ENCODE measurements around the gene AGR3.

Gene AGR3

DNA sequence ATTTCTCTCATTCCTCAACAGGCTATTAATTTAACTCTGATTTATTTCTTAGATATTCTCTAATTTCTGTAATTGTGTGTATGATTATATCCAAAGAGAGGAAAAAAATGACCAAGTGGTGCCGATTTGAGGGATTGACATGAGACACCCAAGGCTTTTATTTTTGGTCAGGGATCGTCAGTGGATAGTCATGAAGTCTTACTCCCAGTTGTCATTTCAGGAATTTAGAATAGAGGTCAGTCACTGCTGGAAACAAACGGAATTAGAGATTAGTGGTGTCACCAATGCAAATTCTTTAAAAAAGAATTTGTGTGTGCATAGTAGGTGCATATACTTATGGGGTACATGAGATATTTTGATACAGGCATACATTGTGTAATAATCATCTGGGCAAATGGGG lies 26.8 kb upstream of the AGR3 start:
- H3K4me3 ChIP-seq (ENCODE audit: low read depth, low read length) = no peak overlapping the region
- DNase-seq (ENCODE audit: low read depth) = no peak
- TF ChIP-seq, protein P1, sequence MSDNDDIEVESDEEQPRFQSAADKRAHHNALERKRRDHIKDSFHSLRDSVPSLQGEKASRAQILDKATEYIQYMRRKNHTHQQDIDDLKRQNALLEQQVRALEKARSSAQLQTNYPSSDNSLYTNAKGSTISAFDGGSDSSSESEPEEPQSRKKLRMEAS (IDR thresholded peaks at IDR 0.05; ENCODE audit: low read depth, low read length) = no peak
- TF ChIP-seq POLR2A (IDR thresholded peaks at IDR 0.05; ENCODE audit: extremely low read depth, insufficient read length) (no peak), MYC (IDR thresholded peaks at IDR 0.05; ENCODE audit: low read depth, low read length) (no peak), CTCF (IDR thresholded peaks at IDR 0.05; ENCODE audit: low read depth, low read length) (no peak)

- TF ChIP-seq CTCF (IDR thresholded peaks at IDR 0.05; ENCODE audit: low read depth, low read length) = no peak
- TF ChIP-seq POLR2A (IDR thresholded peaks at IDR 0.05; ENCODE audit: extremely low read depth, insufficient read length) = no peak
- TF ChIP-seq MYC (IDR thresholded peaks at IDR 0.05; ENCODE audit: low read depth, low read length) = no peak
- TF ChIP-seq, protein P1 (IDR thresholded peaks at IDR 0.05; ENCODE audit: low read depth, low read length) = no peak
- no peak overlapping the region for H3K4me3 ChIP-seq (ENCODE audit: low read depth, low read length)
- DNase-seq (ENCODE audit: low read depth) = no peak
These were observed 23.7 kb upstream of the AGR3 start for GRCh38 chr7:16905300-16906044.

DNA sequence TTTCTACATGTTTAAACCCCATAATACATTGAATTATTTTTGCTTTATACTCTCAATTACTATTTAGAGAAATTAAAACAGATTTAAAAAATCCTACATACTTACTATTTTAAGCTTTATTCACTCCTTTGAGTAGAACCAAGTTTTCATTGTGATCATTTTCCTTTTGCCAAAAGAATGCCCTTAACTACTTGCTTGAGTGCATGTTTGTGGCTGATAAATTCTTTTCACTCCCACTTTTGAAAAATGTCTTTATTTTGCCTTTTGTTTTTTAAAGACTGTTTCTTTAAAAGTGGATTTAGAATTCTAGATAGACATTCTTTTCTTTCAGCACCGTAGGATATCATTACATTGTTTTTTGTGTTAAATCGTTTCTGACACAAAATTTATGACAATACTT lies 22.3 kb upstream of the AGR3 start:
- no peak for DNase-seq (ENCODE audit: low read depth)
- TF ChIP-seq, protein P1 (IDR thresholded peaks at IDR 0.05; ENCODE audit: low read depth, low read length) = no peak
- TF ChIP-seq MYC (IDR thresholded peaks at IDR 0.05; ENCODE audit: low read depth, low read length) (no peak), POLR2A (IDR thresholded peaks at IDR 0.05; ENCODE audit: extremely low read depth, insufficient read length) (no peak), CTCF (IDR thresholded peaks at IDR 0.05; ENCODE audit: low read depth, low read length) (no peak)
- no peak overlapping the region for H3K4me3 ChIP-seq (ENCODE audit: low read depth, low read length)

- peak; percentile 57 for DNase-seq (ENCODE audit: low read depth)
- H3K4me3 ChIP-seq (ENCODE audit: low read depth, low read length) = no peak overlapping the region
- no peak for TF ChIP-seq CTCF (IDR thresholded peaks at IDR 0.05; ENCODE audit: low read depth, low read length)
- TF ChIP-seq MYC (IDR thresholded peaks at IDR 0.05; ENCODE audit: low read depth, low read length) = no peak
- no peak for TF ChIP-seq POLR2A (IDR thresholded peaks at IDR 0.05; ENCODE audit: extremely low read depth, insufficient read length)
- TF ChIP-seq, protein P1 (IDR thresholded peaks at IDR 0.05; ENCODE audit: low read depth, low read length) = no peak
These were observed 18.5 kb upstream of the AGR3 start for GRCh38 chr7:16900209-16900768.

GRCh38 chr7:16891874-16892643 lies 10.3 kb upstream of the AGR3 start:
- TF ChIP-seq MYC (IDR thresholded peaks at IDR 0.05; ENCODE audit: low read depth, low read length) = no peak
- no peak overlapping the region for H3K4me3 ChIP-seq (ENCODE audit: low read depth, low read length)
- no peak for DNase-seq (ENCODE audit: low read depth)

DNA sequence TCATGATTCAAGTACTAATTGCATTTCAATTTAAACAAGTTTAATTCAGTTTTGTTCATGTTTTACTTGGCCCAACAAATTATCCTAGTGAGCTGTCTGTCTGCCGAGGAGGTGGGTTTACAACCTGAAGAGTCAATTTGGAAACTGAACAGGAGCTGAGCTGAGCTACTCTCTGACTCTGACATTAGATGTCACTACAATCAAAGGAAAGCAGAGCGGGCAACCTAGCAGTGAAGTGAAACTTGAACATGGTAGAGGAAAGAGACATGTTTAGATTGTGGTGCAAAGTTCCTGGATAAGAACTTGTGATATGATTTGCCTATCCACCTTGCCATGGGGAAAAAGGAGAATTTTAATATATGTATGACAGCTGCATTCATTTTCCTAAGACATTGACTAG lies 9.6 kb upstream of the AGR3 start:
- peak; percentile 58 for DNase-seq (ENCODE audit: low read depth)
- no peak overlapping the region for H3K4me3 ChIP-seq (ENCODE audit: low read depth, low read length)
- TF ChIP-seq POLR2A (IDR thresholded peaks at IDR 0.05; ENCODE audit: extremely low read depth, insufficient read length) (no peak), CTCF (IDR thresholded peaks at IDR 0.05; ENCODE audit: low read depth, low read length) (peak; percentile 20)
